Measurements from ENCODE around the gene ACHE.
"Not testable (repeated sequence)": the region's sequence is repeated elsewhere in the genome, so short reads cannot be mapped to it uniquely, and the experiment has no call there.

ACHE gene

DNA sequence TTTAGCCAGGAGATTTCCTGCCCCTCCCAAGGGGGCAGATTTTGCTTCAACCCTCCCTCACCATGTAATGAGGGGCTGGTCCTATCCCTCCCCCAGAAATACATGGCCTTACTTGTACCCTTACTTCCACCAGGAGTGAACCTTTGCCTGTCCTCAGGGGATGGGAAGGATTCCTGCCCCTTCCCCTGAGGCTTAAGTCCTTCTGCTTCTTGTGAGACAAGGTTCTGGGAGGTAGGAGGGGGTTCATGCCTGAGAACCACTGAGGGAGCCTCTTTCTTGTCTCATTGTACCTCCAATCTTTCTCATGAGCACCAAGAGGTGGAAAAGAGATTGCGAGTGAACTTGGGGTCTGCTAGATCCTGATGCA lies 34.1 kb upstream of the ACHE start:
- no peak for TF ChIP-seq OSR1 (CRISPR knock-in tag; IDR thresholded peaks at IDR 0.05)
- TF ChIP-seq ZNF565 (CRISPR knock-in tag; conservative IDR thresholded peaks at IDR 0.05; ENCODE audit: low read depth): no peak
- no peak for TF ChIP-seq ZNF70 (CRISPR knock-in tag; IDR thresholded peaks at IDR 0.05)
- no peak for TF ChIP-seq PATZ1 (CRISPR knock-in tag; IDR thresholded peaks at IDR 0.05; ENCODE audit: borderline replicate concordance)
- no peak for TF ChIP-seq GLIS3 (CRISPR knock-in tag; IDR thresholded peaks at IDR 0.05)
- no peak for TF ChIP-seq SNAI2 (CRISPR knock-in tag; IDR thresholded peaks at IDR 0.05)
- no peak for TF ChIP-seq ESRRG (CRISPR knock-in tag; IDR thresholded peaks at IDR 0.05)
- no peak for TF ChIP-seq ISL1 (CRISPR knock-in tag; IDR thresholded peaks at IDR 0.05)
- no peak for TF ChIP-seq ZFP30 (CRISPR knock-in tag; IDR thresholded peaks at IDR 0.05)
- ATAC-seq: no peak

DNA sequence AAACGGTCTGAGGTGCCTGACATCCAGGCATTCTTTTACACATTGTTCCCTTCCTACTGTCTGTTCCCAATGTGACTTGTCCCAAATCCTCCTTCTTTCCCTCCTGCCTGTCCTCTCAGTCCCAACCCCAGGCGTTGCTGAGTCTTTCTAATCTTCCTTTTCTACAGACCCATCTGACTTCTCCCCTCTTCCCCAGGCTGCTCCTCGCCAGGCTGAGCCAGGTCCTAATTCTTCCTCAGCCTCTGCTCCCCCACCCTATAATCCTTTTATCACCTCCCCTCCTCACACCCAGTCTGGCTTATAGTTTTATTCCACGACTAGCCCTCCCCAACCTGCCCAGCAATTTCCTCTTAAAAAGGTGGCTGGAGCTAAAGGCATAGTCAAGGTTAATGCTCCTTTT lies 27.9 kb upstream of the ACHE start:
- ATAC-seq: not testable (repeated sequence)

DNA sequence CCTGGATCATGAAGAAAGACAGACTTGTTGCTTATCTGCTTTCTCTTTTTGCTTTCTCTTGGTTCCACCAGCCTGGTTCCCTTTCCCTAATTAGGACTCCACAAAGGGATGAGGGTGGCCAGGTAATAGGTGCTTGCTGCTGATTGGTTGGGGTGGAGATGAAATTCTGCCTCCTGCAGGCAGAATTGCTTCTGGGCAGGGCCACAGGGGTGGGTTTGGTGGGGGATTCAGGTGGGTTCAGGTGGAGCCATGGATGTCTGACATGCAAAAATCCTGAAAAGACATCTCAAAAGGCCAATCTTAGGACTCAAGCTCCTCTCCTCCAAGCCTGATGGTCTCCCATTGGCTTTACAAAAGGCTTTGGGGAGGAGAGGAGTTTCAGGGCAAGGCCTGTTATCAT lies 25.4 kb upstream of the ACHE start:
- no peak for TF ChIP-seq ZNF70 (CRISPR knock-in tag; IDR thresholded peaks at IDR 0.05)
- TF ChIP-seq RARB (CRISPR knock-in tag; IDR thresholded peaks at IDR 0.05): no peak
- TF ChIP-seq, protein P1, sequence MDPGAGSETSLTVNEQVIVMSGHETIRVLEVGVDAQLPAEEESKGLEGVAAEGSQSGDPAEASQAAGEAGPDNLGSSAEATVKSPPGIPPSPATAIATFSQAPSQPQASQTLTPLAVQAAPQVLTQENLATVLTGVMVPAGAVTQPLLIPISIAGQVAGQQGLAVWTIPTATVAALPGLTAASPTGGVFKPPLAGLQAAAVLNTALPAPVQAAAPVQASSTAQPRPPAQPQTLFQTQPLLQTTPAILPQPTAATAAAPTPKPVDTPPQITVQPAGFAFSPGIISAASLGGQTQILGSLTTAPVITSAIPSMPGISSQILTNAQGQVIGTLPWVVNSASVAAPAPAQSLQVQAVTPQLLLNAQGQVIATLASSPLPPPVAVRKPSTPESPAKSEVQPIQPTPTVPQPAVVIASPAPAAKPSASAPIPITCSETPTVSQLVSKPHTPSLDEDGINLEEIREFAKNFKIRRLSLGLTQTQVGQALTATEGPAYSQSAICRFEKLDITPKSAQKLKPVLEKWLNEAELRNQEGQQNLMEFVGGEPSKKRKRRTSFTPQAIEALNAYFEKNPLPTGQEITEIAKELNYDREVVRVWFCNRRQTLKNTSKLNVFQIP (CRISPR knock-in tag; IDR thresholded peaks at IDR 0.05; ENCODE audit: borderline replicate concordance, low read depth): no peak
- TF ChIP-seq ZNF565 (CRISPR knock-in tag; conservative IDR thresholded peaks at IDR 0.05; ENCODE audit: low read depth): no peak
- TF ChIP-seq TCF4 (CRISPR knock-in tag; IDR thresholded peaks at IDR 0.05; ENCODE audit: borderline replicate concordance): no peak
- no peak for TF ChIP-seq ZFP30 (CRISPR knock-in tag; IDR thresholded peaks at IDR 0.05)
- TF ChIP-seq BACH2 (CRISPR knock-in tag; IDR thresholded peaks at IDR 0.05; ENCODE audit: borderline replicate concordance): no peak
- no peak for TF ChIP-seq ZFP3 (CRISPR knock-in tag; IDR thresholded peaks at IDR 0.05)
- TF ChIP-seq, protein P2, sequence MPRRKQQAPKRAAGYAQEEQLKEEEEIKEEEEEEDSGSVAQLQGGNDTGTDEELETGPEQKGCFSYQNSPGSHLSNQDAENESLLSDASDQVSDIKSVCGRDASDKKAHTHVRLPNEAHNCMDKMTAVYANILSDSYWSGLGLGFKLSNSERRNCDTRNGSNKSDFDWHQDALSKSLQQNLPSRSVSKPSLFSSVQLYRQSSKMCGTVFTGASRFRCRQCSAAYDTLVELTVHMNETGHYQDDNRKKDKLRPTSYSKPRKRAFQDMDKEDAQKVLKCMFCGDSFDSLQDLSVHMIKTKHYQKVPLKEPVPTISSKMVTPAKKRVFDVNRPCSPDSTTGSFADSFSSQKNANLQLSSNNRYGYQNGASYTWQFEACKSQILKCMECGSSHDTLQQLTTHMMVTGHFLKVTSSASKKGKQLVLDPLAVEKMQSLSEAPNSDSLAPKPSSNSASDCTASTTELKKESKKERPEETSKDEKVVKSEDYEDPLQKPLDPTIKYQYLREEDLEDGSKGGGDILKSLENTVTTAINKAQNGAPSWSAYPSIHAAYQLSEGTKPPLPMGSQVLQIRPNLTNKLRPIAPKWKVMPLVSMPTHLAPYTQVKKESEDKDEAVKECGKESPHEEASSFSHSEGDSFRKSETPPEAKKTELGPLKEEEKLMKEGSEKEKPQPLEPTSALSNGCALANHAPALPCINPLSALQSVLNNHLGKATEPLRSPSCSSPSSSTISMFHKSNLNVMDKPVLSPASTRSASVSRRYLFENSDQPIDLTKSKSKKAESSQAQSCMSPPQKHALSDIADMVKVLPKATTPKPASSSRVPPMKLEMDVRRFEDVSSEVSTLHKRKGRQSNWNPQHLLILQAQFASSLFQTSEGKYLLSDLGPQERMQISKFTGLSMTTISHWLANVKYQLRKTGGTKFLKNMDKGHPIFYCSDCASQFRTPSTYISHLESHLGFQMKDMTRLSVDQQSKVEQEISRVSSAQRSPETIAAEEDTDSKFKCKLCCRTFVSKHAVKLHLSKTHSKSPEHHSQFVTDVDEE (CRISPR knock-in tag; IDR thresholded peaks at IDR 0.05): no peak
- TF ChIP-seq SNAI2 (CRISPR knock-in tag; IDR thresholded peaks at IDR 0.05): no peak
- TF ChIP-seq ESRRG (CRISPR knock-in tag; IDR thresholded peaks at IDR 0.05): no peak
- TF ChIP-seq ZC3H10 (CRISPR knock-in tag; IDR thresholded peaks at IDR 0.05): no peak
- TF ChIP-seq GLIS3 (CRISPR knock-in tag; IDR thresholded peaks at IDR 0.05): no peak
- no peak for TF ChIP-seq PPARA (CRISPR knock-in tag; IDR thresholded peaks at IDR 0.05; ENCODE audit: borderline replicate concordance)
- TF ChIP-seq TOX (CRISPR knock-in tag; IDR thresholded peaks at IDR 0.05; ENCODE audit: borderline replicate concordance): no peak
- TF ChIP-seq ISL1 (CRISPR knock-in tag; IDR thresholded peaks at IDR 0.05): no peak
- no peak for TF ChIP-seq OSR1 (CRISPR knock-in tag; IDR thresholded peaks at IDR 0.05)
- TF ChIP-seq, protein P3, sequence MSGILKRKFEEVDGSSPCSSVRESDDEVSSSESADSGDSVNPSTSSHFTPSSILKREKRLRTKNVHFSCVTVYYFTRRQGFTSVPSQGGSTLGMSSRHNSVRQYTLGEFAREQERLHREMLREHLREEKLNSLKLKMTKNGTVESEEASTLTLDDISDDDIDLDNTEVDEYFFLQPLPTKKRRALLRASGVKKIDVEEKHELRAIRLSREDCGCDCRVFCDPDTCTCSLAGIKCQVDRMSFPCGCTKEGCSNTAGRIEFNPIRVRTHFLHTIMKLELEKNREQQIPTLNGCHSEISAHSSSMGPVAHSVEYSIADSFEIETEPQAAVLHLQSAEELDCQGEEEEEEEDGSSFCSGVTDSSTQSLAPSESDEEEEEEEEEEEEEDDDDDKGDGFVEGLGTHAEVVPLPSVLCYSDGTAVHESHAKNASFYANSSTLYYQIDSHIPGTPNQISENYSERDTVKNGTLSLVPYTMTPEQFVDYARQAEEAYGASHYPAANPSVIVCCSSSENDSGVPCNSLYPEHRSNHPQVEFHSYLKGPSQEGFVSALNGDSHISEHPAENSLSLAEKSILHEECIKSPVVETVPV (CRISPR knock-in tag; IDR thresholded peaks at IDR 0.05): no peak
- TF ChIP-seq, protein P4, sequence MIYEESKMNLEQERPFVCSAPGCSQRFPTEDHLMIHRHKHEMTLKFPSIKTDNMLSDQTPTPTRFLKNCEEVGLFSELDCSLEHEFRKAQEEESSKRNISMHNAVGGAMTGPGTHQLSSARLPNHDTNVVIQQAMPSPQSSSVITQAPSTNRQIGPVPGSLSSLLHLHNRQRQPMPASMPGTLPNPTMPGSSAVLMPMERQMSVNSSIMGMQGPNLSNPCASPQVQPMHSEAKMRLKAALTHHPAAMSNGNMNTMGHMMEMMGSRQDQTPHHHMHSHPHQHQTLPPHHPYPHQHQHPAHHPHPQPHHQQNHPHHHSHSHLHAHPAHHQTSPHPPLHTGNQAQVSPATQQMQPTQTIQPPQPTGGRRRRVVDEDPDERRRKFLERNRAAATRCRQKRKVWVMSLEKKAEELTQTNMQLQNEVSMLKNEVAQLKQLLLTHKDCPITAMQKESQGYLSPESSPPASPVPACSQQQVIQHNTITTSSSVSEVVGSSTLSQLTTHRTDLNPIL (CRISPR knock-in tag; IDR thresholded peaks at IDR 0.05; ENCODE audit: low read depth): no peak
- TF ChIP-seq PATZ1 (CRISPR knock-in tag; IDR thresholded peaks at IDR 0.05; ENCODE audit: borderline replicate concordance): no peak
- no peak for ATAC-seq

DNA sequence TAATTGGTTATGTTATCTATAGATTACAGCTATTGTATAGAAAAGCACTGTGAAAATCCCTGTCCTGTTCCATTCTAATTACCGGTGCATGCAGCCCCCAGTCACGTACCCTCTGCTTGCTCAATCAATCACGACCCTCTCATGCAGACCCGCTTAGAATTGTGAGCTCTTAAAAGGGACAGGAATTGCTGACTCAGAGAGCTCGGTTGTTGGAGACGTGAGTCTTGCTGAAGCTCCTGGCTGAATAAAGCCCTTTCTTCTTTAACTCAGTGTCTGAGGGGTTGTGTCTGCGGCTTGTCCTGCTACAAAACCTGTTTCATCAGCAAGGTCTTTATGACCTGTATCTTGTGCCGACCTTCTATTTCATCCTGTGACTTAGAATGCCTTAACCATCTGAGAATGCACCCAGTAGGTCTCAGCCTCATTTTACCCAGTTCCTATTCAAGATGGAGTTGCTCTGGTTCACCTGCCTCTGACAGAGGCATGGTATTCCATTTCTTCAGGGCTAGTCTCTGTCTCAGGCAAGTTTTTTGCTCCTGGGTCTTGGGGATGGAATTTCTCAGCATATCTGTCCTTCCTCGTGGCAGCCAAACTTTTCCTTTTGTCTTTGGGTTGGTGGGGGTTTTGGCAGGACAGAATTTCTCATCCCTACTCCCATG lies 24.2 kb upstream of the ACHE start:
- ATAC-seq: not testable (repeated sequence)

- not testable (repeated sequence) for ATAC-seq
Observed at GRCh38 chr7:100919335-100919734, 23.6 kb upstream of the ACHE start.

All from SK-N-SH treated with all-trans-retinoic acid at 6 μM for 48 hours (cell line).